Measurements from ENCODE around the gene EPHA3. TPM values are rescaled to one million over a fixed set of nuclear protein-coding genes. Genes with fewer than 3 reads are reported as not detected.

Gene EPHA3
- total RNA-seq, 2 donors from 2014 or later, result 1.7 to 2.4 TPM

DNA sequence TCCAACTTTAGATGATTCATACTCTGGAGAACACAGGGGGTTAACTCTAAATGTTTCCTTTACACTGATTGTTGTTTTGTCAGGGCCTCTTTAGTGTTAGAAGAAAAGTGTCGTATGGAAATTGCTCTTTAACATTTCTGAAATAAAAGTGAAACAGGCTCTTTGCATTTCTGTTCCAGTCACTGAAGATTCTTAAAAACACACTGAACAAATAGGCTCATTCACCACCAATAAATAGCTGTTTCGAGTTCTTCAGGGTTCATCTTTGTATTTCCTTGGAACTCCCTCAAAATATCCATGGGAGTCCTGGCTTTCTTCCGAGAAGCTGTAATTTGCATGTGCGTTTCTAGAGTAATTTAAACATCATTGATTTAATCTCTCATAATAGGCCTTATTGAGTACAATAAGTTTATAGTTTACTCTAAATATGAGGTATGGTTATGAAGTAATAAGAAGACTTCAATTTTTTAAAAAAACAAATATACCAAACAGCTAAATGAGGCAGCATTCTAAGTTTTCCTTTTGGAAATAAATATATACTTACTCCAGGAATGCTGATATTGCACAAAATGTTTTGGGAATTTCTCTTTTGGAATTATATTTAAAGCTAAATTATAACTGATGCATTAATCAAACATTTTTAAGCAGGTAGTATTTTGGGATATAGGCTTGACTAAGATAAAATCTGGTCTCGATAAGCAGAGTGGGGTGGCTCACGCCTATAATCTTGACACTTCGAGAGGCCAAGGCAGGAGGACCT is 327.4 kb downstream of the EPHA3 start:
- Histone ChIP-seq H3K4me3 (no peak overlapping the region), H3K27ac (no peak overlapping the region), H3K27me3 (no peaks in the 10 kb centered on the region), H3K9ac (ENCODE audit: low read depth in 2 of 2, low read length in 2 of 2) (no peak overlapping the region), H3K9me3 (no peaks in the 10 kb centered on the region), H3K36me3 (no peaks in the 10 kb centered on the region), H3K4me1 (no peaks in the 10 kb centered on the region)
- no peak for TF ChIP-seq CTCF (IDR thresholded peaks at IDR 0.05)
- intact Hi-C loops (cut with DNase I), result no loop called here
- DNase-seq, result no peak

DNA sequence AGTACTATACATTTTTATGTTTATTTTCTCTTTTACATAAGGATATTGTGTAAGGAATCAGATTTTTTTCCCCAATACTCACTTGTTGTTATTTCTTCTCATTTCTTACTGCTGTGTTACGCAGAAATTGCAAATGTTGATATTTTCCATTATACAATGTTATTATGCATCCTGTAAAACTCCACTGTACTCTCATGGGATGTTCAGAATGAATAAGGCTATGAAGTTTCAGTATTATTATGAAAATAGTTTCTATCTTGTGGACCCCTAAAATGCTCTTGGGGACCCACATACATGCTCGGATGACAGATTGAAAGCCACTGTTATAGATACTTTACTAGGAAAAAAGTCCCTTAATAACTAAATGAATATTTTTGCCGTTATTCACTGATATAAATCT is 329.4 kb downstream of the EPHA3 start:
- no peak for DNase-seq
- Histone ChIP-seq H3K4me1 (no peaks in the 10 kb centered on the region), H3K4me3 (no peak overlapping the region), H3K36me3 (no peaks in the 10 kb centered on the region), H3K27ac (no peak overlapping the region), H3K9ac (ENCODE audit: low read depth in 2 of 2, low read length in 2 of 2) (no peak overlapping the region), H3K9me3 (no peaks in the 10 kb centered on the region), H3K27me3 (no peaks in the 10 kb centered on the region)
- intact Hi-C loops (cut with DNase I), result no loop called here
- no peak for TF ChIP-seq CTCF (IDR thresholded peaks at IDR 0.05)

GRCh38 chr3:89440386-89440785 is 333.0 kb downstream of the EPHA3 start:
- Histone ChIP-seq H3K27me3 (no peaks in the 10 kb centered on the region), H3K27ac (no peak overlapping the region), H3K9ac (ENCODE audit: low read depth in 2 of 2, low read length in 2 of 2) (no peak overlapping the region), H3K4me1 (no peaks in the 10 kb centered on the region), H3K9me3 (no peaks in the 10 kb centered on the region), H3K36me3 (no peaks in the 10 kb centered on the region), H3K4me3 (no peak overlapping the region)
- intact Hi-C loops (cut with DNase I), result no loop called here
- TF ChIP-seq CTCF (IDR thresholded peaks at IDR 0.05), result no peak
- no peak for DNase-seq

DNA sequence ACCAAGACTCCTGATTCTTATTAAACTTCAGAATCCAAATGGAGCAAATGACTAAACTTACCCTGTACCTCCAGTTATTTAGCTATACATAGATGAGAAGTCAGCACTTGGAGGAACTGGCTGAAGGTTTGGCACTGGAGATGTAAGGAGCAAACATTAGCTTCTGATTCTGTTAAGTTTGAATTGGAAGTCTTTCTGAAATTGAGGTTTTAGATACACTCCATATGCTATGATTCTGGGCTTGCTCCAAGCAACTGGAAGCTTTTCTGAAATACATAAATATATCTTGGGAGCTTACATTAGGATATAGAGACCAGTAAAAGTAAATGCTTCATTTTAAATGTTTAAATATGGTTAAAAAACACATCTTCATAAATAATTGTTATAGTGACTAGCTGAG is 333.7 kb downstream of the EPHA3 start:
- intact Hi-C loops (cut with DNase I), result no loop called here
- no peak for TF ChIP-seq CTCF (IDR thresholded peaks at IDR 0.05)
- no peaks in the 10 kb centered on the region for H3K27me3 ChIP-seq
- no peak for DNase-seq
- no peak overlapping the region for H3K9ac ChIP-seq (ENCODE audit: low read depth in 2 of 2, low read length in 2 of 2)
- H3K4me1 ChIP-seq, result no peaks in the 10 kb centered on the region
- H3K4me3 ChIP-seq, result no peak overlapping the region
- no peaks in the 10 kb centered on the region for H3K36me3 ChIP-seq
- H3K27ac ChIP-seq, result no peak overlapping the region
- no peaks in the 10 kb centered on the region for H3K9me3 ChIP-seq

- no peak overlapping the region for H3K4me3 ChIP-seq
- no peak for DNase-seq
- no peaks in the 10 kb centered on the region for H3K4me1 ChIP-seq
- no peak overlapping the region for H3K27ac ChIP-seq
- H3K9me3 ChIP-seq, result no peaks in the 10 kb centered on the region
- TF ChIP-seq CTCF (IDR thresholded peaks at IDR 0.05), result no peak
- no peak overlapping the region for H3K9ac ChIP-seq (ENCODE audit: low read depth in 2 of 2, low read length in 2 of 2)
- intact Hi-C loops (cut with DNase I), result no loop called here
- H3K27me3 ChIP-seq, result no peaks in the 10 kb centered on the region
- no peaks in the 10 kb centered on the region for H3K36me3 ChIP-seq
These were observed 339.2 kb downstream of the EPHA3 start for GRCh38 chr3:89446593-89446992.

All from colonic mucosa (tissue), 4 donors.